Thoracic aorta (tissue), 2 donors: ENCODE results near the gene LORICRIN. TPM values are rescaled to one million over a fixed set of nuclear protein-coding genes. Genes with fewer than 3 reads are reported as not detected.

Experiments used
- ATAC-seq: fragments of 150-250 bp; one replicate; pipeline ENCODE4 v1.8.0; 2017; ENCODE audit warnings: low read depth; ENCODE audit not compliant: insufficient number of reproducible peaks, low FRiP score
- DNase-seq: peaks from one replicate; pipeline ENCODE4 v3.0.0-alpha.2; 2020; ENCODE audit warnings: low spot score
- H3K27ac ChIP-seq, 2 donors: fragments of 200-600 bp; sonication (generic); 1 replicate in 1 of 2; 2 replicates in 1 of 2; pipeline ENCODE4 v1.5.1; 2016; ENCODE audit warnings: mild to moderate bottlenecking in 2 of 2, moderate library complexity in 2 of 2
- H3K27me3 ChIP-seq: fragments of 200-600 bp; sonication (generic); replicated peaks from 2 replicates; pipeline ENCODE4 v1.6.0; 2016; ENCODE audit warnings: mild to moderate bottlenecking; ENCODE audit not compliant: insufficient read depth
- H3K36me3 ChIP-seq: fragments of 200-600 bp; sonication (generic); one replicate; pipeline ENCODE4 v1.5.1; 2016
- H3K4me1 ChIP-seq, 2 donors: fragments of 200-600 bp; sonication (generic); 1 replicate in 1 of 2; 2 replicates in 1 of 2; pipeline versions ENCODE4 v1.5.1 to v1.6.0; 2016; ENCODE audit warnings: low read depth in 2 of 2, mild to moderate bottlenecking in 1 of 2; ENCODE audit not compliant: control insufficient read depth in 1 of 2
- H3K4me3 ChIP-seq: fragments of 200-600 bp; sonication (generic); 2 replicates; pipeline ENCODE4 v1.5.1; 2016; ENCODE audit warnings: mild to moderate bottlenecking
- H3K9me3 ChIP-seq: fragments of 200-600 bp; sonication (generic); 2 replicates; pipeline ENCODE4 v1.5.1; 2016
- total RNA-seq, 2 donors: library from RNA; depleted of rRNA; stranded (reverse); fragments of >200 nt; gene quantifications; one replicate each; pipeline versions ENCODE4 v1.1.0 to v1.2.3, GENCODE V29; 2016
- TF ChIP-seq, protein P1 (sequence below): fragments of 200-600 bp; sonication (generic); IDR thresholded peaks from one replicate; pipeline ENCODE4 v1.5.1; 2019; ENCODE audit warnings: antibody characterized with exemption

LORICRIN gene
- total RNA-seq, 2 donors from 2014 or later = not detected

DNA sequence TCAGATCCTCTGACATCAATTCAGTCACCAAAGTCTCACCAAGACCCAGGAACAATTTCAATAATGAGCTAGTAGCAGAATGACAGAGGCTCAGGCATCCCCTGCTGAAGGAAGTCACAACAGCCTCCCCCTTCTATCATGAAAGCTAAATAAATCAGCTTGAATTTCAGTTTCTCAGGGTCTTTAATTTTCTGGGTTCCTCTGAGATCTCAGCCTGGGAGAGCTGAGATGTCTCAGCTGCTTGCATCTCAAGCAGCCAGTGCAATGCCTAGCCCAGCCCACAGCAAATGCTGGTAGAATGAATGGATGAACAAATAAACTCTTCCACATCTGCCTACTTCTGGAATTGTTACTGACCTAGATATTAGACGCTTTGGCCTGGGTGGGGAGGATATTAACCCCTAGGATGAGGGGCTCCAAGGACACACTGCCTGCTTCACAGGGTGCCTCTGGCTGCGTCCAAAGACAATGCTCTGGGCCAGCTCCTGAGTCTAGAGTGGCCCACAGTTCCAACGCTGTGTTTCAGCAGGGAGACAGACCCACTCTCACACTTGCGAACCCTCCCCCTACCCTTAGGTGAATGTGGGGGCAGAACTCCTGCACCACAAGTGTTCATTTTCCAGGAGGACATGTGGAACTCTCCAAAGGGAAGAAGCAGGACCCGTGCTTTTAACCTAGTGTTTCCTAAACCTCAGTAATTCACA is 11.2 kb upstream of the LORICRIN start:
- Histone ChIP-seq H3K9me3 (no peaks in the 10 kb centered on the region), H3K27ac (no peak overlapping the region), H3K4me1 (no peaks in the 10 kb centered on the region), H3K36me3 (no peaks in the 10 kb centered on the region), H3K27me3 (no peaks in the 10 kb centered on the region), H3K4me3 (no peak overlapping the region)
- TF ChIP-seq, protein P1, sequence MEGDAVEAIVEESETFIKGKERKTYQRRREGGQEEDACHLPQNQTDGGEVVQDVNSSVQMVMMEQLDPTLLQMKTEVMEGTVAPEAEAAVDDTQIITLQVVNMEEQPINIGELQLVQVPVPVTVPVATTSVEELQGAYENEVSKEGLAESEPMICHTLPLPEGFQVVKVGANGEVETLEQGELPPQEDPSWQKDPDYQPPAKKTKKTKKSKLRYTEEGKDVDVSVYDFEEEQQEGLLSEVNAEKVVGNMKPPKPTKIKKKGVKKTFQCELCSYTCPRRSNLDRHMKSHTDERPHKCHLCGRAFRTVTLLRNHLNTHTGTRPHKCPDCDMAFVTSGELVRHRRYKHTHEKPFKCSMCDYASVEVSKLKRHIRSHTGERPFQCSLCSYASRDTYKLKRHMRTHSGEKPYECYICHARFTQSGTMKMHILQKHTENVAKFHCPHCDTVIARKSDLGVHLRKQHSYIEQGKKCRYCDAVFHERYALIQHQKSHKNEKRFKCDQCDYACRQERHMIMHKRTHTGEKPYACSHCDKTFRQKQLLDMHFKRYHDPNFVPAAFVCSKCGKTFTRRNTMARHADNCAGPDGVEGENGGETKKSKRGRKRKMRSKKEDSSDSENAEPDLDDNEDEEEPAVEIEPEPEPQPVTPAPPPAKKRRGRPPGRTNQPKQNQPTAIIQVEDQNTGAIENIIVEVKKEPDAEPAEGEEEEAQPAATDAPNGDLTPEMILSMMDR = no peak
- ATAC-seq = no peak
- no peak for DNase-seq

DNA sequence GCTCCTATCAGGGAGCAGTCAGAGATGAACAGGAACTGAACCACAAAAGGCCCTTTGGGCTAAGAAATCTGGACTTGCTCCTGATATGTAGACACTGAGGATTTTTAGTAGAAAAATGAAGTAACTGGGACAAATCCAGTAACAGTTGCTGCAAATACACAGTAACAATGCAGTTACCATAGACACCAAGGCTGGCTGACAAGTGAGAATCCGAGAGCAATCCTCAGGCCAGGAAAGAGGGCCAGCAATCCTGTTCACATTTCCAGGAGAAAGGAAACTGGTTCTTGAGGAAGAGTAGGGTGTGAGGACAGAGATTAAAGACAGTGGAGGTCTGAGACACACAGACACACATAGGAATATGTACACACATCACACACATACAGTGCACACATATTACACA is 9.3 kb upstream of the LORICRIN start:
- no peak overlapping the region for H3K27ac ChIP-seq

DNA sequence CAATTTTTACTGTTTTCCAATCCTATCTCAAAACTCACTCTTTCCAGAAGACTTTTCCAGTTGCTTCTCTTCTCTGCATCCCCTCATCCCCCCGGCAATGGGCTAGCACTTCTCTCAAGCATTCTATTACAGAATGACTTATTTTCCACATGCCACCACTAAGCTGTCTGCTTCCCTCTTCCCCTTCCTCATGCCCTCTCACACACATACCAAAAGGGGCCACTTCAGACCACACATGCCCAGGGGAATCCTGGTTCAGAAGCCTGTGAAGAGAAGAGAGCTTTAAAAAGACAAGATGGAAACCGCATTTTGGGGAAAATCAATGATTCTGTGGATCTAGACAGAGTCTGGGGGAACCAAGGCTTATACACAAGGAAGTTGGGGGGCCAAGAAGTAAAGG is 8.4 kb upstream of the LORICRIN start:
- TF ChIP-seq, protein P1 = no peak
- Histone ChIP-seq H3K27me3 (no peaks in the 10 kb centered on the region), H3K4me1 (no peaks in the 10 kb centered on the region), H3K27ac (no peak overlapping the region), H3K36me3 (no peaks in the 10 kb centered on the region), H3K9me3 (no peaks in the 10 kb centered on the region), H3K4me3 (no peak overlapping the region)
- ATAC-seq = no peak
- DNase-seq = no peak

More for the DNA sequence above, 9.3 kb upstream of the LORICRIN start:
- H3K9me3 ChIP-seq = no peaks in the 10 kb centered on the region
- TF ChIP-seq, protein P1 = no peak
- no peaks in the 10 kb centered on the region for H3K4me1 ChIP-seq
- ATAC-seq (no peak), DNase-seq (no peak)
- H3K36me3 ChIP-seq = no peaks in the 10 kb centered on the region
- H3K27me3 ChIP-seq = no peaks in the 10 kb centered on the region
- no peak overlapping the region for H3K4me3 ChIP-seq

DNA sequence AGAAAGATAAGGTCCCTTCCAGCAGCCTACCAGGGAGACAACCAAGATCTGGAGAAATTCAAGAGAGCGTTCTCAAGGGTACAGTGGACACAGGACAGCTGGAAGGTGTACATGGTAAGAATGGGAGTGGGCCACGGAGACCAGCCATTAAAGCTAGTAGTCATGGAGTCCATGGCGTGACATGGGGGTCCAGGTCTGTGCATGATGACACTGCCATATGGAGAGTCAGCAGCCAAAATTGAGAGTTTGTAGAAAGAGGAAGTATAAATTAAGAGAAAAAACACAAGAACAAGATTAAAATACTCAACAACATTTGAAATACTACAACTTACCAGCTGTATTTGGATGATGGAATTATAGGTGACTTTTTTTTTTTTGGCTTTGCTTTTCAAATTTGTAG is 7.9 kb upstream of the LORICRIN start:
- Histone ChIP-seq H3K27ac (no peak overlapping the region), H3K9me3 (no peaks in the 10 kb centered on the region), H3K27me3 (no peaks in the 10 kb centered on the region), H3K4me3 (no peak overlapping the region), H3K4me1 (no peaks in the 10 kb centered on the region), H3K36me3 (no peaks in the 10 kb centered on the region)
- TF ChIP-seq, protein P1 = no peak
- no peak for DNase-seq
- ATAC-seq = no peak

DNA sequence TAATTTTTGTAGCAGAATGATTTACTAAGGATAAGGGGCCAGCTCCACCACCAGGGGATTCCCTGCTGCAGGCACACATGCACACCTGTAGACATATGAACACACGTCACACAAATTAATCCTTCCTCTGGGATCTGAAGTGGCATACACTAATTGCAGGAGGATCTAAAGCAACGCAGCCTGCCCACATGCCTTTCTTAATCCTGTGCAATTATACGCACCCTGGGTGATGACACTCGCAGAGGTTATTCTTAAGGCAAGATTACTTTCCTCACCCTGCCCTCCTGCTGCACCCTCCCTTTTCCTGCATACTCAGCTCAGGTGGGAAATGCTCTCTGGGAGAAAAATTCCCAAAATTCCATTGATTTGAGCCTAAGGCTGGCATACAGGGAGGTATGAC is 7.5 kb upstream of the LORICRIN start:
- TF ChIP-seq, protein P1 = no peak
- ATAC-seq = no peak
- Histone ChIP-seq H3K36me3 (no peaks in the 10 kb centered on the region), H3K4me3 (no peak overlapping the region), H3K4me1 (no peaks in the 10 kb centered on the region), H3K9me3 (no peaks in the 10 kb centered on the region), H3K27ac (no peak overlapping the region), H3K27me3 (no peaks in the 10 kb centered on the region)
- no peak for DNase-seq
